GM18907 (cell line): ENCODE data around the gene DAB1.

ENCODE experiments used
- ATAC-seq: cut with Tn5 transposase; IDR thresholded peaks from one replicate; pipeline ENCODE4 v1.9.1; 2021; ENCODE audit warnings: mild to moderate bottlenecking, moderate library complexity; ENCODE audit not compliant: unreplicated experiment

Gene DAB1

DNA sequence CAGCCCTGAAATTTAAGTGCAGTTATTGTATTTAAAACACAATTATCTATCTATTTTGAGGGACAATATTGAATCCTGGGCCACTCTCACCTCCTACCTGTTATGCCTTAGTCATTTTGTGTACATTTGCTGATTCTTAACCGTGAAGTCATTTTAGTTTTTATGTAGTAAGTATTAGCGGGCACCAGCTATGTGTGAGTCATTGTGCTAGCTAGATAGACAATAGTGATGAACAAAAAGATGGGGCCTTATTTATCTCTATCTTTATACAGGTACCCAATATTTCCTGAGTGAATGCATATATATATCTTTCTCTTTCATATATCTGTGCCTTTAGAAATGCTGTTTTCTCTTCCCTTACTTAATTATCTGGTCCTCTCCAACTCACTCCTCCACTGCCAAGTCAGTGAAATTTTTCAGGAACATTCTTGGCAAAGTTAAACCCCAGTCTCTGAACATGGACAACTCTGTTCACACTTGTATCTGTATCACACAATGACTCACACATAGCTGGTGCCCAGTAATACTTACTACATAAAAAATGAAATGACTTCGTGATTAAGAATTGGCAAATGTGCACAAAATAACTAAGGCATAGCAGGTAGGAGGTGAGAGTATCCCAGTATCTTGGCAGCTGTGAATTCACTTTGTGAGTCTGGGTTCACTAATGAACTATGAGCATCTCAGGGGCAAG lies 292.0 kb downstream of the DAB1 start:
- ATAC-seq = no peak

DNA sequence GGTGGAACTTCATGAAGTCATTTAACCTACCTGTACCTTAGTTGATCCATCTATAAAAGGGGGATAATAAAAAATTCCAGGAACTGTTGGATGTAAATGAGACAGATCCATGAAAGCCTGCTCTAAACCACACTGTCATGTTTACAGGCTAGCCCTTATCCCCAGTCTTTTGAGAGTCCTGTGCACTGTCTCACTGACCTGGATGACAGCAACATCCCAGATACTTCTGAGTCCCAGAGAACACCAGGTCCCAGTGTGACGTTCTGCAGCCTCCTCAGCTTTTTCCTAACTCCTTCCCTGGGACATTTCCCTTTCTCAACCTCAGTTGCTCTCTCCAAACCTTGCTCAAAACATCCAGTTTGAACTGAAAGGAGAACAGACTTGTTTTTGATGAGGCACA lies 292.6 kb downstream of the DAB1 start:
- ATAC-seq = no peak

DNA sequence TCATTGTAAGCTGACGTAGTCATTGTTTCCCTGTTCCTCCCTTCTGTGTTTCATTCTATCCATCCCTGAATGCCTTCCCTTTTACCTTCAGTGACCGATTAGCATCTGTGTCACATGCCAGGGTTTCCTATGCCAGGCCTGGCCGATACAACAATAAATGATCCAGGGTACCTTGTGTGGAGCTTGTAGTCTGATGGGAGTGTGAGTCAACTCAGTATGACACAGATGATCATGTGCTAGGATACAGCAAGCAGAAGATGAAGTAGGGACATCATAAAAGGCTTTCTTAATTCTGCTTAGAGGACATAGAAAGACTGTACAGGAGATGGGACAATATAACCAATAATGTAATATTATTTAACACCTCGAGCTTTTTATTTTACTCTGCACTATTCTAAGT lies 294.0 kb downstream of the DAB1 start:
- ATAC-seq = no peak

DNA sequence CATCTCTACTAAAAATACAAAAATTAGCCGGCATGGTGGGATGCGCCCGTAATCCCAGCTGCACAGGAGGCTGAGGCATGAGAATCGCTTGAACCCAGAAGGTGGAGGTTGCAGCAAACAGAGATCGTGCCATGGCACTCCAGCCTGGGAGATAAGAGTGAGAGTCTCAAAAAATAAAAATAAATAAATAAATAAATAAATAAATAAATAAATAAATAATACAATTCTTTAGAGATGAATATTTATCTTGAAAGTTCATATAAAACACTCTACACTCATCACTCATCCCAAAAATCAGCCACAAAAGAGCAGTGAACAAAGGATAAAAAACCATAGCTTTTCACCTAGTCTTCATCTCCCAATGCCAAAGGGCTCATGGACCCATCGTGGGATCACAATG lies 295.9 kb downstream of the DAB1 start:
- no peak for ATAC-seq

DNA sequence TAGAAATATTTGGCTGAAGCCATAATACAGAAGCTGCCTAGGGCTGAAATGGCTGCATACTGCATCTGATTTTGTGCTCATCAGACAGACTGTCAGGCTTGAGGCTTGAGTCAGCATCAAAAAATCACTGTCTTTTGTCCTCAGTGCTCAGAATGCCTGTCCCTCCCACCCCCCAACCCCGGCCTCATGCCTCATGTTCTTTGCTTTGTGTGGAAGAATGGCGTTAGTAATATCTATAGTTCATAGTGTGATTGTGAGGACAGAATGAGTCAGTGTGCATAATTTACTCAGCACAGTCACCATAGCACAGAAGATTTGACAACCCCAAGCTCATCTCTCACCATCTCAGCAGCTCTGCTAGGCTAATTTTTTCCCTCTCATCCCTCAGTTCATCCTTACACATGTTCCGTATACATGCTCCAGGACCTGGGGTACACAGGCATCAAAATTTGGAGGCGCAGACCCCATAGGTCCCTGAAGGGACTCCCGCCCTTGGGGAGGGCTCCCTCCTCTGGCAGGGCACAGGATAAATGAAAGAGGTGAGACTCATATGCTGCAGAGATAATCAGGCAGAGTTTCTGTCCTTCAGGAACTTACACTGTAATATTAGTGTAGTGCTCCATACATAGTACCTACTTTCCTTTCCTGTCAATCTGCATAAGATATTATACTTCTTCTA lies 299.0 kb downstream of the DAB1 start:
- no peak for ATAC-seq

DNA sequence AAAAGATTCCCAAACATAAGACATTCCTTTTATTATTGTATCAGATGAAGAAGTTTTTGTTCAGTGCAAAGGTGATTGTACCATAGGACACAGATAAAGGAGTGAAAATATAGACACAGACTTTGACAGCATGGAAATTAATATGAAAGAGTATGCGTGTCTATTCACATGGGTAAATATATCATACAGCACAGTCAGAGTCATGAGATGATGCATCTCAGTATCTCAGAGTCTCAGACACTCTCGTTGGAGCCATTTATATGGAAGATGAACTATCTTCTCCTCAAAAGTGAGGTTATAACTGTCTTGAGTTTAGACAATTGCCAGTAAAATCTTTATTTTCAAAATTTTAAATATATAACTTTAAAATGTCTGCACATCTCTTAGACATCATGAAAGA lies 299.7 kb downstream of the DAB1 start:
- no peak for ATAC-seq

DNA sequence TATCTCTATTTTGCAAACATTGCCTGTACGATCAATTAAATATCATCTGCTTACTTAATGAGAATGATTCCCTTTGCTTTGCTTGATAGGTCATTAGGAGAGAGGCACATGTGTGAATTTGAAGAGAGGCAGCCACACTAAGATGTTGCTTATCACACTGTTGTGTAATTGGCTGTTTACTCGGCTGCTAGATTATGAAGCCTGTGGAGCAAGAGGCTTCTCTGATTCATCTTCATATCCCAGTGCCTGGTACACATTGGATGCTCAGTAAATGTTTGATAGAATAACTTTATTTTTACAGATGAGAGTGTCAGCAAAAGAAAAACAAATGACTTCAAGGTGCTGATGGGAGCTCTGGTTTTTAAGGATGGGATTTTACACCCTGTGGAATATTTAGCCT lies 301.8 kb downstream of the DAB1 start:
- ATAC-seq = no peak

DNA sequence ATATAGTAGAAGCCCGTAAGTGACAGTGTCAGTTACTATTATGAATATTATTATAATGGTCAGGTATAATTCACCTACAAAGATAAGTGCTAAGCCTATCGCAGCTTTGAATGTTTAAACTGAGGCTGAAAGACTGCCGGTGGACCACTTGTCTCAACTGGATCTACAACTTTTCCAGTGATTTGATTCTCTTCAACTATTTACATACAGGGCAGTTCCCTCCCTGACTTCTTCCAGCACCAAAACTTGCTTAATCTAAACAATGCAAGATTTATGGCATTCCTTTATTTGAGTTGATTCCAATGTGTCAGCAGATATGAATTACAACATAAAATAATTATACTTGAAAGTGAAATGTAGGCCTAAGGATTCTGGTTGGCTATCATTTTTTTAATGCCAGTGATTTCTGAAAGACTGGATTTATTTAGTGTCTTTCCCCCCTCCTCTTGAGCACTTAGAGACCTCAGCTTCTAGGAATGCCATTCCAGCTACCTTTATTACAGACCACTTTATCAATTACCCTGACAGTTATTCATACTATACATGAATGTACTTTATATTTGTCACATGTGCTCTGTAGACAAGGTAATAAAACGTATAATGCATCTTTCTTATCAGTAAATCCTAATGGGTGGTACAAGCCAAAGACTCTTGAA lies 304.8 kb downstream of the DAB1 start:
- ATAC-seq = no peak

DNA sequence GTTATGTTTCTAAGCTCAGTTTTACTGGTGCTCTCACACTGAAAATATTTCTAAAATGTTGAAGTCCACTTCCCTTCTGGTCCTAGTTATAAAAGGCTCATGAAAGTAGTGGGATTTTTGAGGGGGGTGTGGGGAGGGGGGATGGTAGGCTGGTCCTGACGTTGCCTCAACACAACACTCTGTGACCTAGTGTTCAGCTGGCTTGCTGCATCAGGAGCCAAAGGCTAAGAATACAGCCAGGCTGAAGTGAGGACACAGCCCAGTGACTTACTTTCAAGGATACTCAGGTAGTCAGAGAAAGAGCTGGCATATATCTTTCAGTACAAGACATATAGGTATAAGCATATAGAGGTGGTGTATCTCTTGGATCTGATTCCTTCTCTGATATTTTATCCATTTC lies 306.1 kb downstream of the DAB1 start:
- no peak for ATAC-seq

DNA sequence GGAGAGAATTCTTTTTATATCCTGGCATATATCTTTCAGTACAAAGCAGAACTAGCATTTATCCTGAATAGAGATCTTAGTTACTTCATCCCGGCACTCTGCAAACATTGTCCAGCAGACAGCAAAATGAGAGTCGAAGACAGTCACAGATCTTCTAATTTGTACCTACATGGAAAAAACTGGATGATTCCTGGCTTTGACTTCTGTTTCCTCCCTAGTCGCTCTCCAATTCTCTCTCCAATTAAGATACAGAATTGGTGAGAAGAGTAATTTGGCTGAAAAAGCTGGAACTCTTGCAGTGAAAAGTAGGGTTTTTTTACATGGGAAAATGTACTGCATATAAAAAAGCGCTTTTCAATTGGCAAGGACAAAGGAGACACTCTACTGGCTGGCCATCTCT lies 307.0 kb downstream of the DAB1 start:
- ATAC-seq = no peak

DNA sequence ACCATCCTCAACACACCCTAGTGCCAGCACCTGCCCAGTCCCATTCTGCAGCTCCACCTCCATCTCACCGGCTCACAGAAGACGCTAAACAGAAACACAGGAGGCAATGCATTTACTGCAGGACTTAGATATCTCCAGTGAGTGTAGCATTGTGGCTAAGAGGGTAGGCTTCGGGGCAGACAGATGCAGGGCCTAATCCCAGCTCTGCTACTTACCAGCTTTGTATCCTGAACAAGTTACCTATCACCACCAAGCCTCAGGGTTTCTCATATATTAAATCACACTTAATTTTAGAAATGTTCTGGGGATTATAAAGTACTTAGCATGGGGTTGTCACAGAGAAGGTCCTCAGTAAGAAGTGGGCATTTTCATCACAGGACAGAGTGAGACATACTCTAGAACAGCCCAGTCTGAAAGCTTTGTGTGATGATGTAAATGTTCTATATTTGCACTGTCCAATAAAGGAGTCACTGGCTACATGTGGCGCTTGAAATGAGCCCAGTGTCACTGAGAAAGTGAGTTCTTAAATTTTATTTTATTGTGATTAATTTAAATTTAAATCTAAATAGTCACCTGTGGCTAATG lies 308.7 kb downstream of the DAB1 start:
- ATAC-seq = no peak

DNA sequence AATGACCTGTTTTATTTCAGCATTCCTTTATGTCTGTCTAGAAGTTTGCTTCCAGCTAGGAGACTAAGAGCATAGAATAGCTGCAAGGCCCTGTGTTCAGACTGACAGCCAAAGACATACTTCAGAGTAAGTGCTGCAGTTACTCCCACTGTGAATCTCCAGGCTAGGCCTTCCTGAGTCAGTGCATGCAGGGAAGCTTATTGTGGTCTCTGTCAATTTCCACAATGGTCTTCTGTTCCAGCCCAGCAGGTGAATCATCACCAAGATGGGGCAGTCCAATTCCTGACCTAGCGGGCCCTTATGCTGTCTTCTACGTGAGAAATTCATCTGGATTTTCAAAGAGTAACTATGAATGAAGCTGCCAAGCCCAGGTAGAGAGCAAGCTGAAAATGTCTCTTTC lies 311.7 kb downstream of the DAB1 start:
- no peak for ATAC-seq

DNA sequence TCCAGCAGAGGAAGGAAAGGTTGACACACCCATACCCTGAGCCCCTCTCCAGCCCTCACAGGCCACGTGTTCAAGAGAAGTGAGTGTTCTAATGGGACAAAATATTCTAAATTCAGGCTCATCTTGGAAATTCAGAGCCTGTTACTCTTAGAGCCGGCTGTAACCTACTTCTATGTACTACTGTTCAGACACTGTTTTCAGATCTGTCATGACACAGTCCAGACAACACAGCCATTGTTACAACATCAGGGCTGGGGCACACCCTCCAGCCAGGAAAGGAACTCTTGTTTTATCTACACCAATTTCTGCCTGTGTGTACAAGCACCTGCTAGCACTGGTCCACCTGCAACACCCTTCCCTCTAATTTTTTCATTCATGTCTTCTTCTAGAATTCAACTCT lies 312.7 kb downstream of the DAB1 start:
- no peak for ATAC-seq

DNA sequence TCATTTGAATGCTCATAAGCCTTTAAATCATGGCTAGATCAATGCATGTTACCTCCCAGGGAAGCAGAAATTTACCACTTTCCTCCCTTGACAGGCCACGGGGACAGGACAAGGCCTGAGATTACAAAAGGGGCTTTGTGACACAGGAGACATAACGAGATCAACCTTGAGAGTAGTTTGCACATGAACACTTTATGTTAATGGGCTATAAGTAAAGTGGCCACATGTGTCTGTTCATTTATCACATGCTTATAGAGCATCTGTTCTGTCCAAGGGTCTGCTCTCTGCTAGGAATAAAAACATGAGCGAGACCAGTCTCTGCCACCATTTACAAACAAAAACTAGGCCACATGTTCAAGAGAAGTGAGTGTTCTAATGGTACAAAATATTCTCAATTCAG lies 314.0 kb downstream of the DAB1 start:
- no peak for ATAC-seq

DNA sequence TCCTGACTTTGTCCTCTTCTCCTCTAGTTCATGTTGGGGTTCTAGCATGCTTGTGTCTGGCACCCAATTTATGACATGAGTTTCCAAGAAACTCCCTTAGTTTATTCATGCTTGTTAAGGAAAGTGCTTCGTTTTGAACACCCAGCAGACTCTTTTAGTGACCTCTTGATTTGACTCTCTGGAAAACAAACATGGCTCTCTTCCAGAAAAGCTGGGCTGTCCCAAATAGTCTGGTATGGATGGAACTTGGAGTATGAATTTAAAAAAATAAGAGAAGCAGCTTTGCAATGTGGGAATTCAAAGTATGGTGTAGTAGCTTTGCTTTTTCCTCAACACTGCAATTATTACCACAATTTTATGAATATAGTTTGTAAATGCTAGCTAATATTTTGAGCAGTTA lies 314.6 kb downstream of the DAB1 start:
- ATAC-seq = no peak

DNA sequence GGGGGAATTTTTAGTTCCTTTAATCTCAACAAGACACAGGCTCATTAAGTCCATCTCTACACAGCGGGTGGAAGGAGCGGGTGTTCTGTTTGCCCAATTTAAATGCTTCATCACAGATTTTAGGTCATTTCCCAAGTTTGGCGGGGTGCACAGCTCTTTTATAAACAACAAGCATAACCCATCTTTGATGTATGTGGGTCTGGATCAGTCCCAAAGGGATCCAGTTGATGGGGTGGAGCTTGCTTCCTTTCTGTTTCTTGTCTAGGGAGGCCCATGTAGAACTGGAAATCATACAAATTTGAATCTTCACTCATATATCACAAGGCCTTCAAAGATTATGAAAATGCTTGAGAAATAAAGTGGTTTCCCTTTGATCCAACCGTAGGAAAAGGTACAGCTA lies 317.6 kb downstream of the DAB1 start:
- no peak for ATAC-seq

DNA sequence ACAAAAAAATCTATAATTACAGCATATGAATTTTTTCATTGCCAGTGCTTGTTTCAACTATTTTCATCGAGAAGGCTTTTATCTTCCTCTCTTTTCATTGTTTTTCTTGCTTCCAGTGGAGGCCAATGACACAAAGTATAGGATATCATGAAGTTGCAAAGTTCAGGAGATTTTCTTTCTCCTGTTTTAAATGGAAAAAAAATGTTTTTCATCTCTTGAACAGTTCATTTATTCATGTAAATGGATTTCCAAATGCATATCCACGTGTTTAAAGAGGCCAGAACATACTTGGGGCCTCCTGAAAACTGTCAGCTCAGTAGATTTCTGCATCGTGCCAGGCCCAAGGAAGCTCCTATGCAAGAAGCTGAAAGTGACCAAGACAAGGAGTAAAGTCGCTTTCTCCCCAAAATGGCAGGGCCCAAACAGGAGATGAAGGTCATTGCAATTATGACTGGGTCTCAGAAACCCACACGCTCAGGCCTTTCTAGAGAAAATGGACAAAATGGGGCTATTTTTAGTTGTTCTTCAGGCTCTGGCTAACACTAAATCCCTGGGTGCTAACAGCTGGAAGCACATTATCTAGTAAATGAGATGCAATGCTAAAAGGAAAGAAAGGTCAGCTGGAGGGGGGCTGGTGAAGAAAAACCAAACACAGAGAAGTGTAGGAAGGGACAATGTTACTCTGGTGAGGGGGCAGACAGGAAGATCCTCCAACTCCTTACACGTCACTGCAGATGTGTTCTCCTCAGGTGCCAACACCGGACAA lies 321.1 kb downstream of the DAB1 start:
- ATAC-seq = no peak

DNA sequence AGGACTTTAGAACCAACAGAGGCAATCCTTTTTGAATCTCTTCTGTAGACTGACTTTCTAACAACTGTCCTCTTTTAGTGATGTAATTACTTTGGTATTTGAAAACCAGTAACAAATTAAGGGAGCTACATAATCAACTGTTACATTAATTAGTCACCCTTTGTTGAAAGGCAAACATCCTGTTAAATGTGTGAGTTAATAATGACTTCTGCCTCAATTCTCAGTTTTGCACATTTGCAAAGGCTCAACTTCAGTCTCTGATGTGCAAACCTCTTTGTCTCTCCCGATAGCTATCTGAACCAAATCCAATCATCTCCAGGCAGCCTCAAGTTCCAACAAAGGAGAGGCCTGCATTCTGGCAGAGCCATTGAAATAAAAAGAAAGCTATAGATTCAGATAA lies 322.7 kb downstream of the DAB1 start:
- ATAC-seq = no peak

DNA sequence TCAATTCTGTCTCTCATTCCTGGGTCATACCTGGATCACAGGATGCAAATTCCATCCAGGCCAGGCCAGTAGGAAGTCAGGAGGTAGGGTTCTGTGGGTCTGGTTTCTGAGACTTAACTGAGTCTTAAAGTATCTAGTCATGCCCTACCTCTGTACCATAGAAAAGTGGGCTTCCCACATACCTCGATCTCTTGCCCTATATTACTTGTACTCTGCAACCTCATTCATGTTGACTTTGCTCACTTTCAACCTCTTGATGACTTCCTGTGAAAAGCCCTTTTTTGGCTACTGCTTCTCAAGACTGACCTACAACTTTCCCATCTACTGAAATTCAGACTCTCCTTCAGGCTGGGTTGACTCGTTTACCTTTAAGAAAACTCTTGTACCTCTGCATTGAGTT lies 329.1 kb downstream of the DAB1 start:
- ATAC-seq = no peak

DNA sequence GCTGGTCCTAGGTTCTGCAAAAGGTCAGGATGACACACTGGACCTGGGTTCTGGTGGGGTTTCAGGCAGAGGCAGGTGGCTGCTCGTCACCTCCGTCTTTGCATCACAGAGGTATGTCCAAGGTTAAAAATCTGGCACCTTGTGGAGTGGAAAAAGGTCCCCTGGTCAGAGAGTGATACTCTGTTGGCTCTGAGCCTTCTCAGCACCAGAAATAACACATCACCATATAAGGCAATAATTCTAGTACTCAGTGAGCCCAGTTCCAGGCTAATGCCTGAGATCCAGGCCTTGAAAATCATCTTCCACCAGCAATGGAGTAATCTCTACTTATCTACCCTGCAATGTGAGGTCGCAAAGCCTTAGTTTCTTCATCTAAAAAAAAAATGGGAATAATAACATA lies 330.7 kb downstream of the DAB1 start:
- no peak for ATAC-seq

DNA sequence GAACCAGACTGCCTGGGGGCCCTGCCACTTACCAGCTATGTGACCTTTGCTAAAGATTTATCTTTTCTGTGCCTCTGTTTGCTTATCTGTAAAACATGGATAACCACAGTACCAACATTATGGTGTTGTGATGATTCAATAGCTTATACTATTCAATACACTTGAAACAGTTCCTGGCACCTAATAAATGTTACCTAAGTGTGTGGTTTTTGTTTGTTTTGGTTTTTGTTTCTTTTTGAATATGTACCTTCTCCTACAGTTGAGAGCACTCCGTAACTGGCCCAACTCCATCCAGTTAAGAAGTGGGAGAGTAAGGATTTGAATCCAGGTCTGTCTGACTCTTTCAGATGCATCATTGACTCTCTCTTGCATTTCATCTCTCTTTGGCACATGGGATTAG lies 332.2 kb downstream of the DAB1 start:
- no peak for ATAC-seq
